GM21619 (cell line): ENCODE data around the gene ANO6.

Experiments
- ATAC-seq: cut with Tn5 transposase; IDR thresholded peaks from one replicate; pipeline ENCODE4 v1.9.1; 2021; ENCODE audit not compliant: unreplicated experiment

Gene ANO6

DNA sequence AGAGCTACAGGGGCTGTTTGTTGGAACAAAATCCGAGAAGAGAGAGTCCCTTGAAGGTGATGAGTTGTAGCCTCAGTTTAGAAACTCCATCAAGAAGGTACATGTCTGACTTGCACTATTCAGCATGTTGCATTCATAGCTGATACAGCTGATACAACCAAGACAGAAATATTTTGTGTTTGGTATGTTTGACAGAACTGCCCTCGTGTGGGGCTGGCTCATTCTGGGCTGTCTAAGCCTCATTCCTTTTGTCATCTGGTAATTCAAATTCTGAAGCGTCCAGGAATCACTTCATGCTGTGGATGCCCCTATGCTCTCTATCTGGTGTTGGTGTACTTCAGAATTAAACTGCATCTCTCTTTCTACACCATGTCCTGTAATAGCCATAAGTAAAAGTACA is 126.3 kb downstream of the ANO6 start:
- ATAC-seq = no peak

DNA sequence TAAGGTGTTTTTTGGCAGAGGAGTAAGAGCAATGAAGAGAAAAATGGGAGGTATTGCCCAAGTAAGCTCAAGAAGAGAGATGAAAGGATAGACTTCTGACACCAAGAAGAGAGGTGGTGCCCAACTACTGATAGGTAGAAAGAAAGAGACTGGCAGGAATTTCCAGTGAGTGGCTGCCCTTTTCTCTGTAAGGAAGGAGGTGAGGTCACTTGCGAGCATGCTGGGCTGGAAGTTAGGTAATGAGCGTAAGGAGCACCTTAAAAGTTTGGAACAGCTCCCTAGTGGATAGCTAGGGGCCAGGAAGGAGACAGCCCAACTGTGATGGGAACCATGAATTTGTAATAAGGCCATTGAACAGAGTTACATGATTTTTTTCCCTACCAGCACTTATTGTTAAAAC is 127.0 kb downstream of the ANO6 start:
- no peak for ATAC-seq

- no peak for ATAC-seq
Observed at GRCh38 chr12:45343269-45344051, 127.6 kb downstream of the ANO6 start.

- no peak for ATAC-seq
Observed at GRCh38 chr12:45348311-45348710, 132.4 kb downstream of the ANO6 start.

- ATAC-seq = no peak
Observed at GRCh38 chr12:45348986-45349385, 133.1 kb downstream of the ANO6 start.

DNA sequence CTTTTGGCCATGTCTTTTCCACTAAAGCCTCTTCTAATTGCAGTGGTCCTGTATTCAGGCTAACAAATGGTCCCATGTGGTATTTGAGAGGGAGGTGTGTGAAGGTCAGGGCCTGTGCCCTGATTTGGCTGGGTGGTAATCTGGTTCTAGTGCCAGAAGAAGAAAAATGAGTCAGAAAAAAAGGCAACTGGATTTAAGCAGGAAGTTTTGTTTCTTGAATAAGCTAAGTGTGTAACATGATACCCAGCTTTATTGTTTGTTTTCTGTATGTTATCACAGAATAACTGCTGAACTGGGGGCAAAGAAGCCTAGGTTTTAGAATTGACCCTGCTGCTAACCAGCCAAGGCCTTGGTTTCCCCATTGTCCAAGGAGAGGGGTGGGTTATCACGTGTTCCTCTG is 134.0 kb downstream of the ANO6 start:
- no peak for ATAC-seq

DNA sequence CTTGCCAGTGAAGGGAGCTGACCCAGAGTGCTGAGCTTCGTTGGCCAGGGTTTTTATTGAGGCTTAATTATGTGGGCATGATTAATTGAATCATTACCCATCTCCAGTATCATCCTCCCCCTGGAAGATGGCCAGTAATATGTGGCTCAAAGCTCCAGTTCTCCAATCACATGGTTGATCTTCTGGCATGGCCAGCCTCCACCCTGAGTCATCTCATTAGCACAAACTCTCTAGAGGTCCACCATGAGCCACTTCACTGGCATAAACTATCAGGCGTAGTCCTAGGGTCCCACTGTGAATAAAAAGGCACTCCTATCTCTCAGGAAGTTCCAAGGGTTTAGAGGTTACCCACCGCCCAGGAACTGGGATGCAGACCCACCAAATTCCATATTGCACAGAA is 135.0 kb downstream of the ANO6 start:
- no peak for ATAC-seq

- ATAC-seq = no peak
Observed at GRCh38 chr12:45351921-45352670, 136.2 kb downstream of the ANO6 start.

DNA sequence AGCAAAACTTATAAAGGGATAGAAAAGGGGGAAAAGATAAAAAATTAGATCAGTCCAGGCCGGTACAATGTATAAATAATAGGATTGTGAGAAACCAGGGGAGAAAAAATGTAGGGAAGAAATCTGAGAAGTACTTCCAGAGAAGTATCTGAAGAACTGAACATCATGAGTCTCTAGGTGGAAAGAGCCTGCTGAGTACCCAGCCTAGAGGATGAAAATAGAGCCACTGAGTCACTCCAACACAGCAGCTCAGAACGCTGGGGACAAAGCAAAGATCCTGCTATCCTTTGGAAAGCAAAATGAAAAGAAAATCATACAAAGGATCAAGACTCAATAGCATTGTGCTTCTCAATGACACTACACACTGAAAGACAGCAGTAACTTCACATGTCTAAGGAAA is 138.0 kb downstream of the ANO6 start:
- no peak for ATAC-seq

- ATAC-seq = peak; percentile 97
Observed at GRCh38 chr12:45354399-45354798, 138.5 kb downstream of the ANO6 start.

DNA sequence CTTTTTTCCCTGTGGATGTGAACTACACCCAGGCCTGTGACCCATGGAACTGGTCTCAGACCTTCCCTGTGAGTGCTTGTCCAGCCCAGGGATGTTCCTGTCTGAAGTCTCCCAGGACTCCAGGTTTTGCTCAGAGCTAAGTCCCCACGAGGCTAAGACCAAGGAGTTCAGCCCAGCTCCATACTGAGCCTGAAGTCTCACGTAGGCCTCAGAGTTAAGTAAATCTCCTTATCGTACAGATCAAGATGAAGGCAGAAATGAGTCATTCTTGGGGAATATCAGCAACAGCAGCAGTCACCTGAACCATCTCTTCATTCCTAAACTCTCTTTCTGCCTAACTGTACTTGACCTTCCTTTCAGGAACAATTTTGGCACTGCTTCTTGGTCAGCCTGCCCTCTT is 139.8 kb downstream of the ANO6 start:
- ATAC-seq = no peak

GRCh38 chr12:45356822-45357538 is 141.1 kb downstream of the ANO6 start:
- ATAC-seq = no peak

GRCh38 chr12:45357539-45358417 is 141.9 kb downstream of the ANO6 start:
- no peak for ATAC-seq

- no peak for ATAC-seq
Observed at GRCh38 chr12:45362291-45362690, 146.4 kb downstream of the ANO6 start.

GRCh38 chr12:45363903-45364302 is 148.0 kb downstream of the ANO6 start:
- ATAC-seq = no peak

DNA sequence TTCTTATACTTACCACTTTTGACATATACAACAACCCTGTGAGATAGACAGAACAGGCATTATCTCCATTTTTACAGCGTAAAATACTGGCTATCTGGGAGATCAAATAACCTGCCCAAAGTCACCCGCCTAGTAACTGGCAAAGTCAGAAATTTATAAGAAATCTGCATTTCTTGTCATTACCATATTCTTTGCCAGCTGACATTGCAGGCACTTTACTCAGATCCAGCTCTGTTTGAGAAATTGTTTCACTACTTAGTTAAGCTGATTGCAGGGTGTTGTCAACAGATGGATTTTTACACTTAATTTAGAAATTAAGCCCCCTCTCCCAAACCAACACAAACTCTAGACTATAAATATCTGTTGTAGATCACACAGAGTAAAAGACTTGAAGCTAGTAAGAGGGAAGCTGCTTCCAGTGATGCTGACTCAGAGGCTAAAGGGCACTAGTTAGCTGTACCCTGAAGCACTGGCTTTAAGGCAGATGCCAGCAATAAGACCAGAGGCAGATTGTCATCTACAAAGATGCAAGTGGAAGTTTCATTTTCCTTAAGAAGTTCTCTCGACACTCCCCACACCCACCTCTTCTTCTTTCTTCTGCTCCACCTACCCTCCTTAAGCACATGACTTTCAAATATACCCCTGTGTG is 153.1 kb downstream of the ANO6 start:
- ATAC-seq = no peak

DNA sequence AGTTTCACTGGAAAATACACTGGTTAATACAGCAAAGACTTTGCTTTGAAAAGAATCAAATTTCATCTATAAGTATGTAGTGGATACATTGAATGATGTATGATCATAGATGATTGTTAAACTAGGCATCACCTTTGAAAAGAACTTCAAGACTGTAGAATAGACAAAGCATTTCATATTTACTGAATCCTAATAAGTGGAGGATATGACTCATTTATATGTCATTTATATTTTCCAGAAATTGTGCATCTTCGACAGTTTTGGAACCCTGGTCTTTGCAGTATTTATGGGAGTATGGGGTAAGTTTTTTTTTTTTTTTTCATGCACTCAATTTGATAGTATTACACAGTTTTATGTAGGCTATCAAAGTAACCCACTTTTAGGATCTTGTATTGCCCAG is 161.9 kb downstream of the ANO6 start:
- no peak for ATAC-seq

GRCh38 chr12:45379261-45379660 is 163.4 kb downstream of the ANO6 start:
- ATAC-seq = no peak

DNA sequence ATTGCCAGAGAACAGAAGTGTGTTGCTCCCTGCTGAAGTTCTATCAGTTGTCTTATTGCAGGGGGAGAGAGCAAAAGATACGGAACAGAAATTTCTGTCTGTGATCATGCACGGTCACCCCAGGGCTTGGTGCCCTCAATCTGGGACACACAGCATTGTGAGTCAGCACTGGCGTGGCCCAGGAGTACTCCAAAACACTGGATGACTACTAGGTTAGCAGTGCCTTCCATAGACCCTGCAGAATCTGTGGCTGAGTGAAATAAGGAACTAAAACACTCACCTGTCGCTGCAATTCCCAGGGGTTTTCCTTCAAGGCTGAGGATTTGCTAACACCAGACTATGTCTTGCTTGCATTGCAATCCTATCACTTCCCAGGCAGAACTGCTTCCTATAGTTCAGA is 165.5 kb downstream of the ANO6 start:
- no peak for ATAC-seq

GRCh38 chr12:45388545-45388944 is 172.7 kb downstream of the ANO6 start:
- no peak for ATAC-seq
